Spinal cord (tissue), 10 donors: ENCODE results near the gene AGBL4. TPM values are rescaled to one million over a fixed set of nuclear protein-coding genes. Genes with fewer than 3 reads are reported as not detected.

Source experiments
- DNase-seq, 6 donors: peaks; one replicate each; pipeline versions ENCODE4 v3.0.0 to v3.0.0-alpha.2; 2013 to 2015; ENCODE audit warnings: low spot score in 6 of 6, low read depth in 4 of 6
- H3K27ac ChIP-seq: one replicate; pipeline ENCODE4 v1.5.1; 2013; ENCODE audit warnings: low read depth, low read length, control low read depth
- H3K27me3 ChIP-seq: one replicate; pipeline ENCODE4 v1.6.1; 2013; ENCODE audit warnings: low read length; ENCODE audit not compliant: control insufficient read depth, insufficient read depth
- H3K36me3 ChIP-seq: one replicate; pipeline ENCODE4 v1.6.1; 2013; ENCODE audit warnings: low read length; ENCODE audit not compliant: control insufficient read depth, insufficient read depth
- H3K4me1 ChIP-seq: one replicate; pipeline ENCODE4 v1.6.1; 2013; ENCODE audit warnings: low read length; ENCODE audit not compliant: control insufficient read depth, insufficient read depth
- H3K4me3 ChIP-seq: one replicate; pipeline ENCODE4 v1.5.1; 2013; ENCODE audit warnings: low read depth, low read length, control low read depth
- H3K9me3 ChIP-seq: one replicate; pipeline ENCODE4 v1.6.1; 2013; ENCODE audit warnings: low read length; ENCODE audit not compliant: control insufficient read depth, insufficient read depth
- WGBS: methylation state at CpG from one replicate; pipeline ENCODE4 v1.1.5; 2013; ENCODE audit warnings: missing lambda C conversion rate; ENCODE audit not compliant: insufficient coverage; 5-methylcytosine and 5-hydroxymethylcytosine counted together
- polyA plus RNA-seq, 2 donors: library from polyadenylated mRNA; unstranded; fragments of 120-200 nt; gene quantifications; one replicate each; pipeline ENCODE4 v1.2.1, GENCODE V29; 2013; ENCODE audit not compliant: insufficient read length in 2 of 2
- total RNA-seq, 2 donors: library from RNA; depleted of rRNA in 1 of 2; stranded (reverse); fragments of 120-200 nt in 1 of 2; fragments of >200 nt in 1 of 2; gene quantifications; one replicate each; pipeline versions ENCODE4 v1.2.3 to v1.2.4, GENCODE V29; 2013 to 2014
- donor health status: healthy.

The AGBL4 gene
- total and polyA plus RNA-seq, 4 donors: 3.8 to 6.8 (median 4.7) TPM

- no peak overlapping the region for H3K27ac ChIP-seq
Measured at GRCh38 chr1:48924099-48924498, 1099.7 kb downstream of the AGBL4 start.

DNA sequence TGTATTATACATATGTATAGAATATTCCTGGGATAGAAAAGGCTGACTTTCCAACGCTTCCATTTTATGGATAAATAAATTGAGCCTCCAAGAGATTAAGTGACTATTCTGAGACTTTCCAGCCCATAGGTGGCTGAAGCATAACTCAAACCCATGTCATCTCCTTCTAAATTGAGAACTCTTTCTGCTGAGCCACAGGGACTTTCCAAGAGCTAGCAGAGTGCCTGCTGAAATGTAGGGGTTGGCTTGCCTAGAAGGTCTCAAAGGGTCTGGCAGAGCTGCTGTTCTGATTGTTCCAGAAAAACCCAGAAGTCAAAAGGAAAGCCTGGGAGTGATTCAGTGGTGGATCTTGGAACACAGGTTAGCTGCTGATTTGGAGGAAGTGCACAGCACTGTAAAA lies 1100.6 kb downstream of the AGBL4 start:
- Histone ChIP-seq H3K4me3 (no peak overlapping the region), H3K9me3 (peaks cover 3% of the 10 kb centered on the region), H3K4me1 (peaks cover 4% of the 10 kb centered on the region), H3K27me3 (no peaks in the 10 kb centered on the region), H3K27ac (no peak overlapping the region), H3K36me3 (no peaks in the 10 kb centered on the region)
- no peak for DNase-seq
- WGBS: no CpG with 5 or more reads among the region's 1 CpG

More at GRCh38 chr1:48924099-48924498, 1099.7 kb downstream of the AGBL4 start:
- no peaks in the 10 kb centered on the region for H3K27me3 ChIP-seq
- H3K9me3 ChIP-seq: peaks cover 3% of the 10 kb centered on the region
- peaks cover 4% of the 10 kb centered on the region for H3K4me1 ChIP-seq
- DNase-seq: no peak
- H3K36me3 ChIP-seq: no peaks in the 10 kb centered on the region
- no peak overlapping the region for H3K4me3 ChIP-seq

DNA sequence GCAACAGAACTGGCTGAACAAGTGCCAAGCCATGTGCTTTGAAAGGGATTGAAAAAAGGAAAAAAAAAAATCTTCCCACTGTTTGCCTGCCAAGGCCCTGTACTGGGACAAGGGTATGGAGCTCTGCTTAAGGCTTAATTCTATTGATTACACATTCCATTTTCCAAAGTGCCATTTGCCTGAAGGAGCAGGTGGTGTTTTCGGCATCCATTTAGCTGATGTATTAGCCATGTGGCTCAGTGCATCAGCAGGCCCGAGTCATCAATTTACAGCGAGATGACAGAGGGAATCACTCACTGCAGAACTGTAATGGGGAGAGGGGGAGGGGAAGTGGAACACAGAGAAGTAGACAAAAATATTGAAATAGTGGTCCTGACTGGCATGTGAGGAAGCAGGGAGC lies 1102.9 kb downstream of the AGBL4 start:
- no peak overlapping the region for H3K4me3 ChIP-seq
- no peaks in the 10 kb centered on the region for H3K27me3 ChIP-seq
- H3K27ac ChIP-seq: no peak overlapping the region
- DNase-seq: peak in 5 of 6 donors; percentile 13 to 90 (median 31)
- H3K36me3 ChIP-seq: no peaks in the 10 kb centered on the region
- peaks cover 3% of the 10 kb centered on the region for H3K9me3 ChIP-seq
- WGBS: 40% methylated on average over 3 of the region's 3 CpGs
- peaks cover 4% of the 10 kb centered on the region for H3K4me1 ChIP-seq

DNA sequence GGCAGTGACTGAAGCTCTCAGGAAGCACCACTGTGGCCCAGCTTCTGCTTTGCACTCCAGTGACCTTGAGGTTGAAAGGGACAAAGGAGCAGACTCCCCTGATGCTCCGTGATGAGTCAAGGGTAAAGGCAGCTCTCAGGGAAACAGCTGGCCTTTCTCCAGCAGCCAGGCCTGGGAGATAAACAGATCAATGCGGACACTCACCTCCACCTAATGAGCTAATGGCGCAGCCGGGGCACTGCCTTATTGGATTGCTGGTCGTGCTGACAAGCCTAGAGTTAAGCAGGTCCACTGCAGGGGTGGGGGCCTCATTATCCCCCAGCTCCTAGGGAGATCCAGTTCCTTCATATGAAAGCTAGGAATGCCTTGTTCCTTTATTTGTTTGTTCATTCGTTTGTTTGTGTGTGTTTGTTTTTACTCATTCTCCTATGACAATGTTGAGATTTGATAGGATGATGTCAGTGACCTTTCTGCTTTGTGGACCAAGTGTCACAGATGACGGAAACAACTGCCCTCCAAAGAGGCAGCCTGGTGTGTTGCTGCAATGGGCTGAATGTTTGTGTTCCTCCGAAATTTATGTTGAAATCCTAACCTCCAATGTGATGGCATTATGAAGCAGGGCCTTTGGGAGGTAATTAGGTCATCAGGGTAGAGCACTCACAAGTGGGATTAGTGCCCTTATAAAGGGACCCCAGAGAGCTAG lies 1105.7 kb downstream of the AGBL4 start:
- no peak for DNase-seq
- no peak overlapping the region for H3K27ac ChIP-seq
- no peaks in the 10 kb centered on the region for H3K36me3 ChIP-seq
- H3K4me3 ChIP-seq: no peak overlapping the region
- WGBS: 78% methylated on average over 7 of the region's 8 CpGs
- peaks cover 4% of the 10 kb centered on the region for H3K4me1 ChIP-seq
- H3K27me3 ChIP-seq: no peaks in the 10 kb centered on the region
- H3K9me3 ChIP-seq: peaks cover 3% of the 10 kb centered on the region

- H3K27ac ChIP-seq: no peak overlapping the region
- H3K4me3 ChIP-seq: no peak overlapping the region
- no peaks in the 10 kb centered on the region for H3K27me3 ChIP-seq
- H3K9me3 ChIP-seq: peaks cover 3% of the 10 kb centered on the region
- no CpG with 5 or more reads among the region's 2 CpGs for WGBS
- no peak for DNase-seq
- peaks cover 4% of the 10 kb centered on the region for H3K4me1 ChIP-seq
- no peaks in the 10 kb centered on the region for H3K36me3 ChIP-seq
Measured at GRCh38 chr1:48917070-48917454, 1106.7 kb downstream of the AGBL4 start.

DNA sequence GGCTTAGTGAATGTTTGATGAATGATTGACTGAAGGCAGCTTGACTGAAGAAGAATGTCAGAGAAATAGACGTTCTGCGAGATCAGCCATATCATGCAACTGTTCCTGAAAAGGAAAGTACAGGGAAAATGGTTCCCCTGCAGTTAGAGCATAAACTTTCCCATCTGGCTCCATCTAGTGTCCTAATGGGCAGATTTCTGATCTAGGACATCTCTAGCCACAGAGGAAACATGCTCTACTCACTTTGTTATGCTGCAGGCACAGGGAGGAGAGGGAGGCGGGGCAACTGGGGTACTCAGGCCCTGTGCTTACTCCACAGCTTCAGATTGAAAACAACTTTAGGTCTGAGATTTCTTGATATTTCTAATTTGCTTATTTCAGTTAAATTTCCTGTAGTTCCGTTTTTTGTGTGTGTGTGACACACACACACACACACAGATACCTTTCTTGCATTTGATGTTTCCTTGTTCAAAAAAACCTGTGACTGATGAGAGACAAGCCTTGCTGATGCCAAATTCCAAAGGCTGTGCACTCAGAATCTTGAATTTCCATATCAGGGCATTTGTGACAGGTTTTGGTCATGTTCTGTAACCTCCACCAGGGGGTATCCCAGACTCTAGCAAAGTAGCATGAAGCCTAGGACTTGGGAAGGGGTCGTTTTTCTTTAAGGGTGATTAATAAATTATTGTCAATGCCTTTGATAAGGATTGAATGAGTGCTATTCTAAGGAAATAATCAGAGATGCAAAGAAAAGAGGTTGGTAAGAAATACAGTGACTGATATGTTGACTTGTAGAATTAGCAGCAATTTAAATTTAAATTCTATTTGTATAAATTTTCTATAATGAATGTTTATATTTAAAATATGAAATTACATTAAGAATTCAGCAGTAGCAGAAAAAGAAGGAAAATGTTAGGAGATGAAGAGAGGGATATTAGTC lies 1107.4 kb downstream of the AGBL4 start:
- Histone ChIP-seq H3K4me3 (no peak overlapping the region), H3K36me3 (no peaks in the 10 kb centered on the region), H3K27ac (no peak overlapping the region), H3K4me1 (peaks cover 4% of the 10 kb centered on the region), H3K9me3 (peaks cover 3% of the 10 kb centered on the region), H3K27me3 (no peaks in the 10 kb centered on the region)
- peak in 4 of 6 donors; percentile 17 to 90 (median 52) for DNase-seq
- WGBS: 30% methylated on average over 2 of the region's 5 CpGs

DNA sequence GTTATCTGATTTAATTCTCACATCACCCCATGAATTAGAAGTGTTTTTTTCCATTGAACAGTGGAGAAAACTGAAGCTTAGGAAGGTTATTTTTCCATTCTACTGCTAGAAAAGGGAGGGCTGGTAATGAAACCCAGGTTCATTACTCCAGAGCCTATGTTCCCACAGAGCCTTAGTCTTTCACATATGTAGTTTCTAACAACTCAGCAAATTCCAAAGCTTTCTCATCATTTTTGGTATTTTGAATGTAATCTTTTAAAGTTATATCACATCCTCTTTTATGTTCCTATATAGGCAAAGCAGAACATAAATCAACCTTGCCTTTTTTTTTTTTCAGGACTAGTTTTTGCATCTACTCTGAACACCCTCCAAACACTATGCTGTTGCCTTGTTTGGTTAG lies 1115.1 kb downstream of the AGBL4 start:
- no peaks in the 10 kb centered on the region for H3K9me3 ChIP-seq
- H3K36me3 ChIP-seq: no peaks in the 10 kb centered on the region
- H3K4me3 ChIP-seq: no peak overlapping the region
- no peak for DNase-seq
- no peaks in the 10 kb centered on the region for H3K27me3 ChIP-seq
- H3K4me1 ChIP-seq: no peaks in the 10 kb centered on the region
- no peak overlapping the region for H3K27ac ChIP-seq

DNA sequence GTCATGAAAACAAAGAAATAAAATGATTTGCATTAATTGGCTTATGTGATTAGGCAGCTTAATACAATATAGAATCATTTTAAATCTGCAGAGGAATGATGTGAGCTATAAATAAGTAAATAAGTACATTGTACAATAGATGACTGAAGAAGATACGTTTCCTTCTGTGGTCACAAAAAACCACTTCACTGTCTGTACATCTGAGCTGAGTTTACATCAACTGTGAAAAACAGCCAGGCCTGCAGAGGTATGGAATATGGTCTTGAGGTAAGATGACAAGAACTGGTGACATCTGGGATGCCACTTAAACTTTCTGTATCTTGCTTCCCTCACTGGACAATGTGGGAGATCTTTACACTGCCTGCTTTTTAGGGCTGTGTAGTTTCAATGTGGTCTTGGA lies 1117.0 kb downstream of the AGBL4 start:
- whole genome bisulfite sequencing: no CpG with 5 or more reads among the region's 1 CpG
- no peaks in the 10 kb centered on the region for H3K36me3 ChIP-seq
- no peaks in the 10 kb centered on the region for H3K4me1 ChIP-seq
- H3K27ac ChIP-seq: no peak overlapping the region
- no peak for DNase-seq
- H3K9me3 ChIP-seq: no peaks in the 10 kb centered on the region
- no peak overlapping the region for H3K4me3 ChIP-seq
- no peaks in the 10 kb centered on the region for H3K27me3 ChIP-seq

DNA sequence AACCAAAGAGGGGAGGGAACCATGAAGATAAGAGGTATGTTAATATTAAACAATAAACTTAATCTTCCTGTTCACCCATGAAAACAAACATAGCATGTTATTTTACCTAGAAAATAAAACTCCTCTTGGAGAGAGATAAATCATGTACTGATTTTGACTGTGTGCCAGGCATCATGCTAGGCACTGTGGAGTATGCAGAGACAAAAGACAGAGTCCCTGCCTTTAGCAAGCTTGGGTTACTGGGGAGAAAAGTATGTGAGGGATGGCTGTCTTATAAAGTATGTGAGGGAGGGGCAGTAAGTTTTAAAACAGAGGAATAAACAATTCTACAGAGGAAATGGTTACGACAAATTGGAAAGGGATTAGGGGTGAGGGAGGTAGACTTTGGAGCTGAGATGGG lies 1117.6 kb downstream of the AGBL4 start:
- Histone ChIP-seq H3K4me3 (no peak overlapping the region), H3K4me1 (no peaks in the 10 kb centered on the region), H3K9me3 (no peaks in the 10 kb centered on the region), H3K27ac (no peak overlapping the region), H3K27me3 (no peaks in the 10 kb centered on the region), H3K36me3 (no peaks in the 10 kb centered on the region)
- DNase-seq: no peak
- WGBS: 44% methylated on average over 1 of the region's 1 CpG

- H3K27ac ChIP-seq: no peak overlapping the region
- H3K27me3 ChIP-seq: no peaks in the 10 kb centered on the region
- WGBS: no CpG with 5 or more reads among the region's 1 CpG
- no peaks in the 10 kb centered on the region for H3K36me3 ChIP-seq
- no peaks in the 10 kb centered on the region for H3K9me3 ChIP-seq
- no peaks in the 10 kb centered on the region for H3K4me1 ChIP-seq
- no peak overlapping the region for H3K4me3 ChIP-seq
- no peak for DNase-seq
Measured at GRCh38 chr1:48903291-48903690, 1120.5 kb downstream of the AGBL4 start.
